CD14-positive monocyte (primary cell): ENCODE data around the gene RGS14. TPM values are rescaled to one million over a fixed set of nuclear protein-coding genes. Genes with fewer than 3 reads are reported as not detected.

Experiments used
- DNase-seq, 3 donors: peaks; one replicate each; pipeline ENCODE4 v3.0.0-alpha.2; 2011 to 2022
- H2AFZ ChIP-seq: 2 replicates; pipeline ENCODE4 v1.6.0; 2012; ENCODE audit warnings: mild to moderate bottlenecking, low read depth, low read length, inconsistent platforms; ENCODE audit not compliant: insufficient read depth, poor library complexity, severe bottlenecking
- H3K27ac ChIP-seq, 2 donors: 1 replicate in 1 of 2; 2 replicates in 1 of 2; pipeline ENCODE4 v1.5.1; 2012 to 2013; ENCODE audit warnings: low read length in 2 of 2, control low read depth in 1 of 2, inconsistent platforms in 1 of 2, low read depth in 1 of 2, mild to moderate bottlenecking in 1 of 2
- H3K27me3 ChIP-seq, 2 donors: one replicate each; pipeline versions ENCODE4 v1.6.0 to v1.6.1; 2011 to 2013; ENCODE audit warnings: low read length in 2 of 2; ENCODE audit not compliant: control insufficient read depth in 2 of 2, insufficient read depth in 2 of 2
- H3K36me3 ChIP-seq, 2 donors: replicated peaks in 1 of 2; 1 replicate in 1 of 2; 2 replicates in 1 of 2; pipeline versions ENCODE4 v1.5.1 to v1.6.1; 2012 to 2013; ENCODE audit warnings: low read length in 2 of 2, control low read depth in 1 of 2, inconsistent platforms in 1 of 2, mild to moderate bottlenecking in 1 of 2; ENCODE audit not compliant: insufficient read depth in 2 of 2, control insufficient read depth in 1 of 2
- H3K4me1 ChIP-seq, 2 donors: 1 replicate in 1 of 2; 2 replicates in 1 of 2; pipeline versions ENCODE4 v1.5.1 to v1.6.1; 2012 to 2013; ENCODE audit warnings: low read length in 2 of 2, control low read depth in 1 of 2, inconsistent platforms in 1 of 2, mild to moderate bottlenecking in 1 of 2, moderate library complexity in 1 of 2; ENCODE audit not compliant: insufficient read depth in 2 of 2, control insufficient read depth in 1 of 2
- H3K4me2 ChIP-seq: replicated peaks from 2 replicates; pipeline ENCODE3; 2012; ENCODE audit warnings: low read length, moderate library complexity, mild to moderate bottlenecking; ENCODE audit not compliant: poor library complexity, severe bottlenecking; ENCODE audit errors: extremely low read depth
- H3K4me3 ChIP-seq, 3 experiments: fragments of 200-600 bp in 1 of 3; sonication (generic) in 1 of 3; replicated peaks in 1 of 3; 1 replicate in 2 of 3; 2 replicates in 1 of 3; pipeline ENCODE4 v1.5.1; 2011 to 2013; ENCODE audit warnings: low read length in 3 of 3, mild to moderate bottlenecking in 3 of 3, control low read depth in 2 of 3, low read depth in 2 of 3, inconsistent platforms in 1 of 3, moderate library complexity in 1 of 3
- H3K79me2 ChIP-seq: 2 replicates; pipeline ENCODE4 v1.6.0; 2012; ENCODE audit warnings: mild to moderate bottlenecking, control low read depth, inconsistent platforms, low read length, moderate library complexity; ENCODE audit not compliant: insufficient read depth
- H3K9ac ChIP-seq: 2 replicates; pipeline ENCODE4 v1.6.0; 2017; ENCODE audit warnings: low read length, mild to moderate bottlenecking; ENCODE audit not compliant: insufficient read depth, poor library complexity, severe bottlenecking
- H3K9me3 ChIP-seq, 2 donors: replicated peaks in 1 of 2; 1 replicate in 1 of 2; 2 replicates in 1 of 2; pipeline versions ENCODE4 v1.5.1 to v1.6.1; 2012 to 2013; ENCODE audit warnings: low read length in 2 of 2, control low read depth in 1 of 2; ENCODE audit not compliant: control insufficient read depth in 1 of 2, insufficient read depth in 1 of 2
- H4K20me1 ChIP-seq: 2 replicates; pipeline ENCODE4 v1.6.0; 2012; ENCODE audit warnings: mild to moderate bottlenecking, low read length, control low read depth, moderate library complexity; ENCODE audit not compliant: insufficient read depth
- H3K27ac Mint-ChIP-seq, 7 donors: one replicate each; pipeline ENCODE4 v1.8.0; 2020; ENCODE audit warnings: mild to moderate bottlenecking in 7 of 7, mixed read lengths in 7 of 7, moderate library complexity in 6 of 7, inconsistent platforms in 2 of 7
- H3K27me3 Mint-ChIP-seq, 3 donors: one replicate each; pipeline ENCODE4 v1.8.0; 2021 to 2022; ENCODE audit warnings: low read depth in 3 of 3, mild to moderate bottlenecking in 3 of 3, mixed read lengths in 3 of 3, moderate library complexity in 3 of 3, inconsistent platforms in 1 of 3
- H3K36me3 Mint-ChIP-seq, 2 donors: one replicate each; pipeline ENCODE4 v1.8.0; 2020; ENCODE audit warnings: mixed read lengths in 2 of 2, inconsistent platforms in 1 of 2, mild to moderate bottlenecking in 1 of 2
- H3K4me1 Mint-ChIP-seq: one replicate; pipeline ENCODE4 v1.8.0; 2020; ENCODE audit warnings: mild to moderate bottlenecking, mixed read lengths
- H3K4me3 Mint-ChIP-seq, 2 donors: one replicate each; pipeline ENCODE4 v1.8.0; 2020; ENCODE audit warnings: mild to moderate bottlenecking in 2 of 2, mixed read lengths in 2 of 2, moderate library complexity in 1 of 2
- H3K9me3 Mint-ChIP-seq, 7 donors: one replicate each; pipeline ENCODE4 v1.8.0; 2020 to 2022; ENCODE audit warnings: mixed read lengths in 7 of 7, mild to moderate bottlenecking in 6 of 7, moderate library complexity in 6 of 7, inconsistent platforms in 2 of 7
- CTCF ChIP-seq: fragments of 200-600 bp; IDR thresholded peaks from one replicate; pipeline ENCODE4 v1.8.0; 2022; ENCODE audit warnings: antibody characterized with exemption, mild to moderate bottlenecking
- WGBS: methylation state at CpG from one replicate; pipeline ENCODE4 v1.1.5; 2013; ENCODE audit warnings: missing lambda C conversion rate; ENCODE audit not compliant: insufficient coverage; 5-methylcytosine and 5-hydroxymethylcytosine counted together
- intact Hi-C, 2 donors: fragments of 100-400 bp; cut with micrococcal nuclease; formaldehyde crosslinking; loops; one replicate each; pipeline versions ENCODE4 v1.15.0 to v1.15.1; 2023
- polyA plus RNA-seq, 3 donors: library from polyadenylated mRNA; depleted of rRNA in 1 of 3; unstranded in 2 of 3; stranded (reverse) in 1 of 3; fragments of 300-500 nt in 2 of 3; fragments of >200 nt in 1 of 3; fragmentation: Illumina TruSeq in 2 of 3; gene quantifications; 1 replicate in 2 of 3; 2 replicates in 1 of 3; pipeline ENCODE4 v1.2.3, GENCODE V29; 2012 to 2021

RGS14 gene
- polyA plus RNA-seq, 3 donors, result 35.4 to 186 (median 43.5) TPM

- H3K4me3 Mint-ChIP-seq, result no peak overlapping the region
- peaks cover under 1 to 10% (median 2%) of the 10 kb centered on the region in 3 donors for H3K27me3 Mint-ChIP-seq
- WGBS, result 55% methylated on average over 12 of the region's 12 CpGs
- H3K27ac Mint-ChIP-seq, result no peak overlapping the region
- H3K36me3 Mint-ChIP-seq, result peaks cover 82 to 96% of the 10 kb centered on the region in 2 donors
- H3K4me2 ChIP-seq, result no peak overlapping the region
- peaks cover 92% of the 10 kb centered on the region for H4K20me1 ChIP-seq
- peak; percentile 54 for TF ChIP-seq CTCF
- no peaks in the 10 kb centered on the region for H3K27me3 ChIP-seq
- H3K9me3 Mint-ChIP-seq, result peaks cover 0 to 2% (median 0%) of the 10 kb centered on the region in 7 donors
- H3K79me2 ChIP-seq, result peaks cover 17% of the 10 kb centered on the region
- H3K4me3 ChIP-seq, result no peak overlapping the region
- H3K4me1 ChIP-seq, result peaks cover 2 to 6% of the 10 kb centered on the region in 2 donors
- H2AFZ ChIP-seq, result no peak overlapping the region
- DNase-seq, result peak; percentile 32 to 48 (median 33)
- H3K4me1 Mint-ChIP-seq, result peaks cover 14% of the 10 kb centered on the region
- no peak overlapping the region for H3K9ac ChIP-seq
- no peak overlapping the region for H3K27ac ChIP-seq
- intact Hi-C loops, result no loop called here
- H3K9me3 ChIP-seq, result no peaks in the 10 kb centered on the region
- H3K36me3 ChIP-seq, result peaks cover 83 to 94% of the 10 kb centered on the region in 2 donors
Observed at GRCh38 chr5:177336112-177336511, 21.6 kb upstream of the RGS14 start.

- Mint-ChIP-seq H3K4me3 (no peak overlapping the region), H3K4me1 (peaks cover 10% of the 10 kb centered on the region), H3K9me3 (peaks cover 0 to 2% (median 0%) of the 10 kb centered on the region in 7 donors), H3K27ac (no peak overlapping the region), H3K36me3 (peaks cover 82 to 96% of the 10 kb centered on the region in 2 donors), H3K27me3 (peaks cover 0 to 10% (median under 1%) of the 10 kb centered on the region in 3 donors)
- H3K79me2 ChIP-seq, result peaks cover 25% of the 10 kb centered on the region
- H3K27ac ChIP-seq, result no peak overlapping the region
- H4K20me1 ChIP-seq, result peaks cover 92% of the 10 kb centered on the region
- TF ChIP-seq CTCF, result no peak
- peaks cover 0 to 3% of the 10 kb centered on the region in 2 donors for H3K4me1 ChIP-seq
- intact Hi-C loops, result no loop called here
- no peaks in the 10 kb centered on the region for H3K27me3 ChIP-seq
- no peak overlapping the region for H2AFZ ChIP-seq
- H3K9me3 ChIP-seq, result no peaks in the 10 kb centered on the region
- WGBS, result 98% methylated on average over 31 of the region's 36 CpGs
- no peak for DNase-seq
- H3K4me3 ChIP-seq, result no peak overlapping the region
- H3K4me2 ChIP-seq, result no peak overlapping the region
- peaks cover 87 to 94% of the 10 kb centered on the region in 2 donors for H3K36me3 ChIP-seq
- H3K9ac ChIP-seq, result no peak overlapping the region
Observed at GRCh38 chr5:177336603-177337494, 20.9 kb upstream of the RGS14 start.
